ENCODE results near the gene NUP93. TPM values are rescaled to one million over a fixed set of nuclear protein-coding genes. Genes with fewer than 3 reads are reported as not detected.

NUP93 gene
- polyA plus RNA-seq, 1 donor (not counting 4 experiments of a cell fraction or from before 2014, with no cell fraction given): 74.1 TPM

DNA sequence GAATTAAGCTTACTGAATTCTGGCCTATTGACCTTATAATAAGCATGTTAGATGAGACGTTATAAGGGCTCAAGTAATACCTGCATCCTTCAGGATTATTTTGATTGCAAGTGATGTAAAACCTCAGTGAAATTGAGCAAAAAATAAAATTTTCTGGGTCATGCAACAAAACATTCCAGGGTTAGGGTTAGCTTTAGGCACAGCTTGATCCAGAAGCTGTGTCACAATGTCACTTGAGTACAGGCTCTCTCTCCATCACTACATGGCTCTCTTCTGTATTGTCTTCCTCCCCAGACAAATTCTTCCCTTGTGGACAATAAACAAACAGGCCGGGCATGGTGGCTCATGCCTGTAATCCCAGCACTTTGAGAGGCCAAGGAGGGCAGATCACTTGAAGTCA is 3.6 kb upstream of the NUP93 start:
- Histone ChIP-seq H3K9ac (ENCODE audit: control insufficient read depth, extremely low read depth, insufficient read depth, low read length) (no peak overlapping the region), H3K79me2 (ENCODE audit: control insufficient read depth, insufficient read depth, low read length) (peaks cover 13% of the 10 kb centered on the region), H4K20me1 (ENCODE audit: control insufficient read depth, extremely low read depth, insufficient read depth, low read length) (no peaks in the 10 kb centered on the region), H3K27ac (ENCODE audit: control insufficient read depth, insufficient read depth, low read length) (no peak overlapping the region), H3K36me3 (ENCODE audit: control insufficient read depth in 2 of 2, extremely low read depth in 1 of 2, insufficient read depth in 2 of 2, low read length in 2 of 2) (no peaks in the 10 kb centered on the region), H3K27me3 (ENCODE audit: control insufficient read depth, extremely low read depth, insufficient read depth, low read length) (no peaks in the 10 kb centered on the region), H3K9me3 (ENCODE audit: control insufficient read depth, low read depth, low read length) (no peaks in the 10 kb centered on the region), H3K4me2 (ENCODE audit: control insufficient read depth, extremely low read depth, insufficient read depth, low read depth, low read length) (no peak overlapping the region), H3K9me1 (ENCODE audit: control insufficient read depth, extremely low read depth, insufficient read depth, low read length) (no peaks in the 10 kb centered on the region), H3K4me3 (ENCODE audit: control insufficient read depth in 2 of 3, extremely low read depth in 1 of 3, insufficient read depth in 2 of 3, low read depth in 1 of 3, low read length in 3 of 3) (no peak overlapping the region), H3K4me1 (ENCODE audit: control insufficient read depth, extremely low read depth, insufficient read depth, low read length) (peaks cover 17% of the 10 kb centered on the region), H2AFZ (ENCODE audit: control insufficient read depth, low read length) (no peak overlapping the region)
- FAIRE-seq (no peak), DNase-seq (ENCODE audit: low read depth, low spot score) (no peak)
- TF ChIP-seq CTCF (optimal IDR thresholded peaks at IDR 0.05 in 1 of 3, IDR thresholded peaks at IDR 0.05 in 1 of 3, conservative IDR thresholded peaks at IDR 0.05 in 1 of 3; ENCODE audit: extremely low read depth in 1 of 3, insufficient read depth in 2 of 3, low read length in 3 of 3) (no peak), EZH2 (IDR thresholded peaks at IDR 0.05; ENCODE audit: low read length) (no peak)
- dilution Hi-C loops (cut with MboI; ENCODE audit: extremely low pct_ligation_motif_present, low sequenced_read_pairs): no loop called here

DNA sequence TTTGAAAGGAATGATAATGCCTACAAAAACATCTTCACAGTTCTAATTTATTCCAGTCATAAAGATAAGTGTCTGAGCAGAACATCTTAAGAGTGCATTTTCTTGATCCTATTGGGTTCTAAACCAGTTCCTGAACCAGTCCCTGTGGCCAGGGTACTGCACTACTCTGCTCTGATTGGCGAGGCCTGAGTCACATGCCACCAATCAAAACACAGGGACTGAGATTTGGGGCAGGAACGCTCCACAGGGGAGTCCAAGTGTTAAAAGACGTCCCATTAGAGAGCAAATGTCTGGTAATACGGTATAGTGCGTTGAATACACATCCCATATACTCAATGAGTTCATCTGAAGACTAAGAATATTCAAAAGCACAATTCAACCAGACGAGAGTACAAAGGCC is 3.0 kb upstream of the NUP93 start:
- Histone ChIP-seq H2AFZ (ENCODE audit: control insufficient read depth, low read length) (no peak overlapping the region), H3K9me1 (ENCODE audit: control insufficient read depth, extremely low read depth, insufficient read depth, low read length) (no peaks in the 10 kb centered on the region), H3K4me3 (ENCODE audit: control insufficient read depth in 2 of 3, extremely low read depth in 1 of 3, insufficient read depth in 2 of 3, low read depth in 1 of 3, low read length in 3 of 3) (no peak overlapping the region), H3K9ac (ENCODE audit: control insufficient read depth, extremely low read depth, insufficient read depth, low read length) (no peak overlapping the region), H3K27me3 (ENCODE audit: control insufficient read depth, extremely low read depth, insufficient read depth, low read length) (no peaks in the 10 kb centered on the region), H3K79me2 (ENCODE audit: control insufficient read depth, insufficient read depth, low read length) (peaks cover 20% of the 10 kb centered on the region), H3K9me3 (ENCODE audit: control insufficient read depth, low read depth, low read length) (no peaks in the 10 kb centered on the region), H3K4me2 (ENCODE audit: control insufficient read depth, extremely low read depth, insufficient read depth, low read depth, low read length) (no peak overlapping the region), H3K36me3 (ENCODE audit: control insufficient read depth in 2 of 2, extremely low read depth in 1 of 2, insufficient read depth in 2 of 2, low read length in 2 of 2) (no peaks in the 10 kb centered on the region), H3K27ac (ENCODE audit: control insufficient read depth, insufficient read depth, low read length) (no peak overlapping the region), H3K4me1 (ENCODE audit: control insufficient read depth, extremely low read depth, insufficient read depth, low read length) (peaks cover 22% of the 10 kb centered on the region), H4K20me1 (ENCODE audit: control insufficient read depth, extremely low read depth, insufficient read depth, low read length) (no peaks in the 10 kb centered on the region)
- DNase-seq (ENCODE audit: low read depth, low spot score) (no peak), FAIRE-seq (no peak)
- TF ChIP-seq EZH2 (IDR thresholded peaks at IDR 0.05; ENCODE audit: low read length): no peak
- no peak for TF ChIP-seq CTCF (optimal IDR thresholded peaks at IDR 0.05 in 1 of 3, IDR thresholded peaks at IDR 0.05 in 1 of 3, conservative IDR thresholded peaks at IDR 0.05 in 1 of 3; ENCODE audit: extremely low read depth in 1 of 3, insufficient read depth in 2 of 3, low read length in 3 of 3)
- dilution Hi-C loops (cut with MboI; ENCODE audit: extremely low pct_ligation_motif_present, low sequenced_read_pairs): no loop called here

Data from keratinocyte (primary cell).